HepG2 (cell line): ENCODE results near the gene KIF5B. TPM values are rescaled to one million over a fixed set of nuclear protein-coding genes. Genes with fewer than 3 reads are reported as not detected.

Source experiments
- EP300 ChIP-seq, 3 experiments: sonication (generic) in 1 of 3; formaldehyde crosslinking in 1 of 3; IDR thresholded peaks; 2 replicates each; pipeline versions ENCODE4 v1.5.1 to v1.6.1; 2011 to 2020; ENCODE audit warnings: low read depth in 2 of 3, low read length in 2 of 3, borderline replicate concordance in 1 of 3, improper control_type of control experiment in 1 of 3, mild to moderate bottlenecking in 1 of 3, missing genetic modification reagents in 1 of 3, moderate library complexity in 1 of 3
- ERF ChIP-seq: IDR thresholded peaks from 2 replicates; pipeline ENCODE4 v1.6.1; 2018; ENCODE audit warnings: missing biosample characterization, missing genetic modification reagents
- GATAD1 ChIP-seq: IDR thresholded peaks from 2 replicates; pipeline ENCODE4 v1.6.1; 2016; ENCODE audit warnings: missing genetic modification reagents, missing compliant biosample characterization
- MAF1 ChIP-seq: sonication (generic); formaldehyde crosslinking; IDR thresholded peaks from 2 replicates; pipeline ENCODE4 v1.5.0; 2020; ENCODE audit warnings: missing genetic modification reagents, borderline replicate concordance
- MAFF ChIP-seq: IDR thresholded peaks from 2 replicates; pipeline ENCODE4 v1.6.1; 2011; ENCODE audit warnings: low read depth, low read length, improper control_type of control experiment
- NCOA1 ChIP-seq: sonication (generic); formaldehyde crosslinking; IDR thresholded peaks from 2 replicates; pipeline ENCODE4 v1.9.0; 2021; ENCODE audit warnings: missing genetic modification reagents
- PHF5A ChIP-seq: IDR thresholded peaks from one replicate; pipeline ENCODE4 v1.6.1; 2018; ENCODE audit warnings: low read depth, missing genetic modification reagents; ENCODE audit not compliant: unreplicated experiment
- REXO4 ChIP-seq: sonication (generic); formaldehyde crosslinking; IDR thresholded peaks from 2 replicates; pipeline ENCODE4 v1.8.0; 2022; ENCODE audit warnings: missing genetic modification reagents, mild to moderate bottlenecking, borderline replicate concordance
- RFXAP ChIP-seq: sonication (generic); formaldehyde crosslinking; IDR thresholded peaks from 2 replicates; pipeline ENCODE4 v1.4.0; 2020; ENCODE audit warnings: missing genetic modification reagents, borderline replicate concordance
- SP4 ChIP-seq: sonication (generic); formaldehyde crosslinking; IDR thresholded peaks from 2 replicates; pipeline ENCODE4 v1.8.1; 2023; ENCODE audit warnings: mild to moderate bottlenecking, missing genetic modification reagents
- SRSF1 ChIP-seq: fragments of 200-400 bp; formaldehyde crosslinking; optimal IDR thresholded peaks from 2 replicates; pipeline ENCODE3; 2017; ENCODE audit warnings: mild to moderate bottlenecking, low read depth, low read length, moderate library complexity
- TAF15 ChIP-seq: fragments of 200-400 bp; formaldehyde crosslinking; IDR thresholded peaks from one replicate; pipeline ENCODE4 v1.6.1; 2018; ENCODE audit warnings: mild to moderate bottlenecking, low read depth, low read length; ENCODE audit not compliant: poor library complexity, severe bottlenecking
- TP53 ChIP-seq: sonication (generic); formaldehyde crosslinking; conservative IDR thresholded peaks from 2 replicates; pipeline ENCODE4 v1.4.0; 2020; ENCODE audit warnings: missing genetic modification reagents
- ZBTB7A ChIP-seq: sonication (generic); formaldehyde crosslinking; IDR thresholded peaks from 2 replicates; pipeline ENCODE4 v1.8.0; 2022; ENCODE audit warnings: mild to moderate bottlenecking, missing genetic modification reagents
- ZFP82 ChIP-seq: sonication (generic); formaldehyde crosslinking; IDR thresholded peaks from 2 replicates; pipeline ENCODE4 v1.5.1; 2020; ENCODE audit warnings: mild to moderate bottlenecking, missing genetic modification reagents, borderline replicate concordance
- ZNF136 ChIP-seq: sonication (generic); formaldehyde crosslinking; IDR thresholded peaks from 2 replicates; pipeline ENCODE4 v1.8.1; 2022; ENCODE audit warnings: low read depth, mild to moderate bottlenecking, moderate library complexity, missing genetic modification reagents
- ZNF138 ChIP-seq: sonication (generic); formaldehyde crosslinking; IDR thresholded peaks from 2 replicates; pipeline ENCODE4 v1.5.0; 2020; ENCODE audit warnings: mild to moderate bottlenecking, low read depth, missing genetic modification reagents
- ZNF251 ChIP-seq: sonication (generic); formaldehyde crosslinking; IDR thresholded peaks from 2 replicates; pipeline ENCODE4 v1.9.0; 2021; ENCODE audit warnings: mild to moderate bottlenecking, missing genetic modification reagents
- ZNF33A ChIP-seq: sonication (generic); formaldehyde crosslinking; IDR thresholded peaks from 2 replicates; pipeline ENCODE4 v1.5.1; 2020; ENCODE audit warnings: missing genetic modification reagents, mild to moderate bottlenecking, moderate library complexity, borderline replicate concordance
- ZNF343 ChIP-seq: sonication (generic); formaldehyde crosslinking; IDR thresholded peaks from 2 replicates; pipeline ENCODE4 v1.4.0; 2020; ENCODE audit warnings: mild to moderate bottlenecking, missing genetic modification reagents
- ZNF549 ChIP-seq: sonication (generic); formaldehyde crosslinking; IDR thresholded peaks from 2 replicates; pipeline ENCODE4 v1.5.0; 2020; ENCODE audit warnings: missing genetic modification reagents
- ZNF816 ChIP-seq: sonication (generic); formaldehyde crosslinking; IDR thresholded peaks from 2 replicates; pipeline ENCODE4 v1.8.0; 2022; ENCODE audit warnings: missing genetic modification reagents, mild to moderate bottlenecking, borderline replicate concordance
- polyA plus RNA-seq, 8 experiments: library from polyadenylated mRNA; depleted of rRNA in 3 of 8; stranded (reverse) in 7 of 8; unstranded in 1 of 8; fragments of >200 nt; fragmentation: Illumina TruSeq in 4 of 8; extraction: Trizol in 4 of 8; gene quantifications; 2 replicates each; pipeline versions ENCODE4 v1.2.1 to v1.2.3, GENCODE V29; 2011 to 2016; ENCODE audit warnings: low read depth in 4 of 8, missing spikeins in 1 of 8, mixed read lengths in 1 of 8; ENCODE audit not compliant: insufficient read depth in 1 of 8
- total RNA-seq, 5 experiments: library from RNA; depleted of rRNA; stranded (reverse); fragments of >200 nt; fragmentation: Illumina TruSeq; extraction: Trizol; gene quantifications; 2 replicates each; pipeline ENCODE4 v1.2.3, GENCODE V29; 2016; ENCODE audit warnings: low read depth in 1 of 5
- TF ChIP-seq, protein P1 (sequence below): sonication (generic); formaldehyde crosslinking; IDR thresholded peaks from 2 replicates; pipeline ENCODE4 v1.9.0; 2021; ENCODE audit warnings: missing genetic modification reagents, borderline replicate concordance
- TF ChIP-seq, protein P2 (sequence below): sonication (generic); formaldehyde crosslinking; IDR thresholded peaks from 2 replicates; pipeline ENCODE4 v1.4.0; 2020; ENCODE audit warnings: missing genetic modification reagents

The KIF5B gene
- total and polyA plus RNA-seq, 2 of the 13 experiments (the other 11 are each of a cell fraction or from before 2014, with no cell fraction given): 34.3 to 133 TPM

DNA sequence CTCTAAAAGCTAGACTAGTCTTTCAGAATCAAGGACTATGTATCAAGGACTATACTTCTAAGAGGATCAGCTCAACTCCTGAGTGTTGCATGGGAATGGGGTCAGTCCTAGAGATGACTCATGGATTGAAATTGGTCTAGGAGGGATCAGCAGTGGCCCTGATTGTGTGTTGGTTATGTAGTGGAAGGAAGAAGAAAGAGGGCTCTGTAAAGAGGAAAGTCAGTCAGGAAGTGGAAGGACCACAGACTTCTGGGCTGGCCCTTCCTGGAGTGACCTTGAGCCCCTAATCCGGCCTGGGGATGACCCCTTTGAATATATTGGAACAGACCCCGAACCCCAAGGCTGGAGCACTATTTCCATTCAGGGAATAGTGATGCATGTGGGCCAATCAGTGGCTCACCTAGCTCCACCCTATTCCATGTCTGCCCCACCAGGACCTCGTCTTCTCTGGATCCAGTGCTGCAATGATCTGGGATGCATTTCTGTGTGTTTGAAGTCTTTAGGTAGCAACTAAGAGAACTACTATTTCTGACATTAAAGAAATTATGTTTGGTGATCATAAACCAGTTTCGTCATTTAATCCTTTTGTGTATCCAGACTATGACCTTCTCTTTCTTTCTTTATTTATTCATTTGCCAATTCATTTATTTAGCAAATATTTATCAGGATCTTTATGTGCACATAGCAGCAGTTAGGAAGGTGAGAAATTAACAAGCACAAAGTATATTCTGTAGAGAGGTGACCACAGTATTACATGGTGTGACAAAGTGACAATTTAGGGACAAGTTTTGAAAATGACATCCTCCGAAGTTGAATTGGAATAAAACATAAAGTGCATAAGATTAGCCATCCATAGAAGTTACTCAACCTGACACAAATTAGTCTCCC is 48.6 kb upstream of the KIF5B start (continued):
- TF ChIP-seq ZFP82 (CRISPR knock-in tag): no peak
- no peak for TF ChIP-seq ZNF33A (CRISPR knock-in tag)
- TF ChIP-seq TP53 (CRISPR knock-in tag): no peak
- no peak for TF ChIP-seq SP4 (CRISPR knock-in tag)
- TF ChIP-seq ZNF251 (CRISPR knock-in tag): no peak
- no peak for TF ChIP-seq RFXAP (CRISPR knock-in tag)
- TF ChIP-seq, protein P1, sequence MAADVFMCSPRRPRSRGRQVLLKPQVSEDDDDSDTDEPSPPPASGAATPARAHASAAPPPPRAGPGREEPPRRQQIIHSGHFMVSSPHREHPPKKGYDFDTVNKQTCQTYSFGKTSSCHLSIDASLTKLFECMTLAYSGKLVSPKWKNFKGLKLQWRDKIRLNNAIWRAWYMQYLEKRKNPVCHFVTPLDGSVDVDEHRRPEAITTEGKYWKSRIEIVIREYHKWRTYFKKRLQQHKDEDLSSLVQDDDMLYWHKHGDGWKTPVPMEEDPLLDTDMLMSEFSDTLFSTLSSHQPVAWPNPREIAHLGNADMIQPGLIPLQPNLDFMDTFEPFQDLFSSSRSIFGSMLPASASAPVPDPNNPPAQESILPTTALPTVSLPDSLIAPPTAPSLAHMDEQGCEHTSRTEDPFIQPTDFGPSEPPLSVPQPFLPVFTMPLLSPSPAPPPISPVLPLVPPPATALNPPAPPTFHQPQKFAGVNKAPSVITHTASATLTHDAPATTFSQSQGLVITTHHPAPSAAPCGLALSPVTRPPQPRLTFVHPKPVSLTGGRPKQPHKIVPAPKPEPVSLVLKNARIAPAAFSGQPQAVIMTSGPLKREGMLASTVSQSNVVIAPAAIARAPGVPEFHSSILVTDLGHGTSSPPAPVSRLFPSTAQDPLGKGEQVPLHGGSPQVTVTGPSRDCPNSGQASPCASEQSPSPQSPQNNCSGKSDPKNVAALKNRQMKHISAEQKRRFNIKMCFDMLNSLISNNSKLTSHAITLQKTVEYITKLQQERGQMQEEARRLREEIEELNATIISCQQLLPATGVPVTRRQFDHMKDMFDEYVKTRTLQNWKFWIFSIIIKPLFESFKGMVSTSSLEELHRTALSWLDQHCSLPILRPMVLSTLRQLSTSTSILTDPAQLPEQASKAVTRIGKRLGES (CRISPR knock-in tag): no peak
- 0 out of 2 replicates have a peak, but pooled peaks have one; percentile 41 for TF ChIP-seq ERF (CRISPR knock-in tag)
- peak in 1 of 2 experiments; percentile 46; a peak in 2 of 4 replicates for TF ChIP-seq EP300 (IDR thresholded peaks at IDR 0.05; ENCODE audit: low read depth in 2 of 2, low read length in 2 of 2)
- peak; percentile 39 for TF ChIP-seq EP300 (CRISPR knock-in tag; IDR thresholded peaks at IDR 0.05; ENCODE audit: borderline replicate concordance)
- no peak for TF ChIP-seq PHF5A (CRISPR knock-in tag)
- TF ChIP-seq ZNF138 (CRISPR knock-in tag): no peak
- no peak for TF ChIP-seq MAF1 (CRISPR knock-in tag)
- TF ChIP-seq TAF15: no peak
- TF ChIP-seq REXO4: no peak
- no peak for TF ChIP-seq NCOA1 (CRISPR knock-in tag)
- TF ChIP-seq ZNF549: no peak
- no peak for TF ChIP-seq GATAD1 (CRISPR knock-in tag)
- TF ChIP-seq, protein P2, sequence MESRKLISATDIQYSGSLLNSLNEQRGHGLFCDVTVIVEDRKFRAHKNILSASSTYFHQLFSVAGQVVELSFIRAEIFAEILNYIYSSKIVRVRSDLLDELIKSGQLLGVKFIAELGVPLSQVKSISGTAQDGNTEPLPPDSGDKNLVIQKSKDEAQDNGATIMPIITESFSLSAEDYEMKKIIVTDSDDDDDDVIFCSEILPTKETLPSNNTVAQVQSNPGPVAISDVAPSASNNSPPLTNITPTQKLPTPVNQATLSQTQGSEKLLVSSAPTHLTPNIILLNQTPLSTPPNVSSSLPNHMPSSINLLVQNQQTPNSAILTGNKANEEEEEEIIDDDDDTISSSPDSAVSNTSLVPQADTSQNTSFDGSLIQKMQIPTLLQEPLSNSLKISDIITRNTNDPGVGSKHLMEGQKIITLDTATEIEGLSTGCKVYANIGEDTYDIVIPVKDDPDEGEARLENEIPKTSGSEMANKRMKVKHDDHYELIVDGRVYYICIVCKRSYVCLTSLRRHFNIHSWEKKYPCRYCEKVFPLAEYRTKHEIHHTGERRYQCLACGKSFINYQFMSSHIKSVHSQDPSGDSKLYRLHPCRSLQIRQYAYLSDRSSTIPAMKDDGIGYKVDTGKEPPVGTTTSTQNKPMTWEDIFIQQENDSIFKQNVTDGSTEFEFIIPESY (CRISPR knock-in tag): no peak
- TF ChIP-seq SRSF1: no peak
- TF ChIP-seq ZNF816: no peak
- TF ChIP-seq ZBTB7A (CRISPR knock-in tag): no peak
- TF ChIP-seq ZNF136: no peak
- TF ChIP-seq MAFF: no peak
- no peak for TF ChIP-seq ZNF343
